Renal pelvis (tissue), 4 donors: Measurements from ENCODE around the gene RNASE1. TPM values are rescaled to one million over a fixed set of nuclear protein-coding genes. Genes with fewer than 3 reads are reported as not detected.
"Not testable (repeated sequence)": the region's sequence is repeated elsewhere in the genome, so short reads cannot be mapped to it uniquely, and the experiment has no call there.

Experiments
- DNase-seq: peaks from one replicate; pipeline ENCODE4 v3.0.0-alpha.2; 2013
- polyA plus RNA-seq, 3 donors: library from polyadenylated mRNA; unstranded; fragments of 120-200 nt; gene quantifications; one replicate each; pipeline ENCODE4 v1.2.1, GENCODE V29; 2013; ENCODE audit not compliant: insufficient read length in 3 of 3

The RNASE1 gene
- polyA plus RNA-seq, 3 donors = 127 to 202 (median 145) TPM

DNA sequence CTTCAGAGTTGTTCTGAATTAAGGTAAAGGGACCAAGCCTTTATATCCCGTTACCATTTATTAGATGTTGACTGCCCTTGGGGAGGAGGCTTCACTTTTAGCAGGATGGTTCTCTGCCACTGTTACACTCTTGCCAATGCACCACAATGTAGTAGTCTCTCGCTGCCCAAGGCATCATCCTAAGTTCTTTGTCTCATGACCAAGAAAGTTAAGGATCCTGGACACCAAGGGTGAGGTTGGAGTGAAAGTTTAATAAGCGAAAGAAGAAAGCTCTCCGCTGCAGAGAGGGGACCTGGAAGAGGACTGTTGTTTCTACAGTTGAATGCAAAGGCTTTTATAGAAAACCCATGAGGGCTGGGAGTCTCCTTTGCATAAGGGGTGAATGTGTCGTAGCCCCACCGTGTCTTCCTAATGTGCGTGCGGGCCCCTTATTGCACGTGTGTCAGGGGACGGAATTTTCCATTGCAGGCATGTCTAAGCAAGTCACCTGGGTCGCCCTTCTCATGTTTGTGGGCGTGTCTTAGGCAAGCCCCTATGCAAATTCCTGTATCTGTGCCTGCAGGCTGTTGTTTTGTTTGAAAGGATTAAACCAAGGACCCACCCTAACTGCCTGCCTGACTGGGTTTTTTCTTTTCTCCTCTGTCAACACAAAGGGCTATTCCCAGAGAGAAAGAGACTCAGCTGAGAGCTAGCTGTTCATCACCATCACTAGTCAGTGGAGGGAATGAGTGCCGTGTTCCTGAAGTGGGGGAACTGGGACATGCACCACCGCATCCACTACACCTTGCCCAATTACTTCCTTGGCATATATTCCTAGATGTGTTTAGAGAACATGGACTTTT, 17.6 kb upstream of the RNASE1 start:
- DNase-seq = no peak

DNA sequence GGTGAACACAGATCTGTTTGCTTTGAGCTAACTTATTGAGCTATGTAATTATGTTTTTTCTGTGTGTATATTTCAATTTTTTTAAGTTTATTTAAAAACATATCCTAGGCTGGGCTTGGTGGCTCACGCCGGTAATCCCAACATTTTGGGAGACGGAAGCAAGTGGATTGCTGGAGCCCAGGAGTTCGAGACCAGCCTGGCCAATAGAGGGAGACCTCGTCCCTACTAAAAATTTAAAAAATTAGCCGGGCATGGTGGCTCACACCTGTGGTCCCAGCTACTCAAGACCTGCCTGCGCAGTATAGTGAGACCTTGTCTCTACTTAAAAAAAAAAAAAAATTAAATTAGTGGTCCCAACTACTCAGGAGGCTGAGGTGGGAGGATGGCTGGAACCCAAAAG, 16.2 kb upstream of the RNASE1 start:
- no peak for DNase-seq

- DNase-seq = not testable (repeated sequence)
Measured at GRCh38 chr14:20815946-20816345, 13.3 kb upstream of the RNASE1 start.

GRCh38 chr14:20811986-20812975, 9.6 kb upstream of the RNASE1 start:
- no peak for DNase-seq

- DNase-seq = no peak
Measured at GRCh38 chr14:20809917-20810316, 7.3 kb upstream of the RNASE1 start.

DNA sequence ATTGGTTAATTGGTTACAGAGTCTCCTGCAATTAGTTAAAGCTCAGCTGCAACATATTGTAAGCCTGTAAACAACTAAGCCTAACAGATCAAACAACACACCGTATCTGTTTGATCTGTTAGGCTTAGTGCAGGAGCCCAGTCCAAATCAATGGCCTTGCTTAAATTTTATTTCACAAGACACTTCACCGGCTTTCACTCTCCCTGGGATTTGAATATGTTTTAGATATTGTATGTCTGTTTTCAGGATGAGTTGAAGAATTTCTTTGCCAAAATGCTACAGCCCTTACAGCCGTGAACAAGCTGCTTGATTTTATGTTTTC, 5.5 kb upstream of the RNASE1 start:
- DNase-seq = no peak

DNA sequence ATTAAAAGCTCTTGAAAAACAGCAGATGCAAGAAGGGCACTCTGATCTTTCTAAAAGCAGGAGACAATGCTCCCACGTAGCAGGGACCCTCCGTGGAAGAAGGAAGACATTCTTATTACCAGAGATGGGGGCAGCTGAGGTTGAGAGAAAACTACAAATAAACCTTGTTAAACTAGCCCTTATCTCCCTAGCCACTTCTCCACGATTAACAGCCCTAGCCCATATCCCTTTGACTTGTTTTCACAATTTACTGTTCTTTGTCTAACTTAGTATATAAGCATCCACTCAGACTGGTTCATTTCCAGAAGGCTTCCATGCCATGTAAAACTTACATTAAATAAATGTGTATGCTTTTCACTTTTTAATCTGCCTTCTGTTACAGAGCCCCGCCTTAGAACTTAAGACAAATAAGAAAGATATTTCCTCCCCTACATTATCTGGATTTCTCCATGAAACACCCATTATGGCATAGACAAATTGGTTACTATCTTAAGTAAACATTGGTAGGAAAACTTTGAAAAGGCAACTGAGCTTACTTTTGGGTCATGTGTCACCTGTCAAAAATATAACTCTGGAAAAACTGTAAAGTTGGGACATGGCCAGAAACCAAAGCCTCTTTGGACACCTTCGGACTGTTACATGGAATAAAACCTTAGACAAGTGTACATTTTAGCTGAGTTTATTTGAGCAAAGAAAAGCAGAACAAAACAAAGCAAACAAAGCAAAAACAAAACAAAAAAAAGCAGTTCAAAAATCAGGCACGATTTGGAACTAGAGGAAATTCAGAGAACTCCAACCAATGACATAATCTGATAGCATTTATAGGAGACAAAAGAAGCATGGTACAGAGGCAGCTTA, 4.9 kb upstream of the RNASE1 start:
- DNase-seq = no peak

DNA sequence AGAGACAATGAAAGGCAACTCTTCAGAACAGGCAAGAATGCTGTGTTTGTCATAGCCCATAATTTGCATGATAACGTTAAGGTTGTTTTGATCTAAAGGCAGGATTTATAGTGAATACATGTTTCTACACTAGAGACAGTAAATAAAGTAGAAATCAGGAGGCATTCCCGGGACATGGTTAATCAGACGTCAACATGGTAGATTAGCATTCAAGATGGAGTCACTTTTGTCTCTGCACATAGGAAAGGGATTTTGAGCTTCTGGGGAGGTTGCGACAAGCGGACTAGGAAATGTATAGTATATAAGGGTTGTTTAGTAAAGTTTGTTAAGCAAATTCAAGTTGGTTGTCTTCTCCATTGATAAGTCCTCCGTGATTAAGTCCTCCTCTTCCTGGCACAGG, 2.8 kb upstream of the RNASE1 start:
- no peak for DNase-seq

DNA sequence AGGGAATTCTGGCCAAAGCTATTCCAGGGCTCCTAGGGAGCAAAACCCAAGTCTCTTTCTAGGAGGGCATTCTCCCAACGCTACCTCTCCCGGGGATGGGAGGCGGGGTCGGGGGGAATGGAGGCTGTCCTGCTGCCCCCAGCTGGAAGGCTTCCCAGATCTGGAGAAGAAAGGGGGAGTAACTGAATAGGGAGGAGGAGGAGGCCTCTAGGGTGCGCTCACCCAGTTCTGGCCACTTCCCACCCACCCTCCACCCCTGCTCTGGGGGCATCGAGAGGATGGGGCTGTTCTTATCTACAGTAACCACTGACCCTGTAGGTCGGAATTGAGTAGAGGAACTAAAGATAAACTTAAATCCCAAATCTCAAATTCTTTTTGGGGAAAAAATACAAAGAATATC, 579 bp upstream of the RNASE1 start:
- DNase-seq = no peak

DNA sequence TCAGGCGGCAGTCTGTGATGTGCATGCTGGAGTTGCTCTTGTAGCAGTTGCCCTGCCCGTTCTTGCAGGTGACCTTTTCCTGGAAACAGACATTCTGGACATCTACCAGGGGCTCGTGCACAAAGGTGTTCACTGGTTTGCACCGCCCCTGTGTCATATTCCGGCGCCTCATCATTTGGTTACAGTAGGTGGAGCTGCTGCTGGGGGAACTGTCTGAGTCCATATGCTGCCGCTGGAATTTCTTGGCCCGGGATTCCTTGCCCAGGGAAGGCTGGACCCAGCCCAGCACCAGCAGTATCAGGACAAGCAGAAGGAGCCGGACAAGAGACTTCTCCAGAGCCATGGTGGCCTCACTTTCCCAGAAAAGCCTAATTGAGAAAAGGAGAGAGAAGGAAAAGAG, 918 bp downstream of the RNASE1 start:
- no peak for DNase-seq

- peak; percentile 26 for DNase-seq
Measured at GRCh38 chr14:20799892-20800544, 2.6 kb downstream of the RNASE1 start.

DNA sequence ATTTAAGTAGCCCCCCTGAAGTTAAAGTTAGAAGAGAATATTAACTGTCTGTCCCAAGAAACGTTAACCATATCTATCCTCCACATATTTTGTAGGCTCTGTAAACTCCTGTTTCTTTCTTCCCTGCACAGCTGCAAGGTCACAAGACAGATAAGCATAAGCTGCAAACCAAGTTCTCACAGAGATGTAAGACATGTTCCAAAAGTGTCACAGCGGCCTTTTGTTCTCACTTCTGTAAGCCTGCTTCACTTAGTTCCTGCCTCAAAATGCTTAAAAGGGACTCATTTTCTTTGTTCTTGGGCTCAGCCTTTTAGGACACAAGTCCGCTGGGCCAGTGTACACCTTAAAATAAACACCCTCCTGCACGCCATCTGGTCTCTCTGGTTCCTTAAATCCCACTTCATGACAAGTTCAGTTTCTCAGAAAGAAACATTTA, 3.2 kb downstream of the RNASE1 start:
- no peak for DNase-seq

DNA sequence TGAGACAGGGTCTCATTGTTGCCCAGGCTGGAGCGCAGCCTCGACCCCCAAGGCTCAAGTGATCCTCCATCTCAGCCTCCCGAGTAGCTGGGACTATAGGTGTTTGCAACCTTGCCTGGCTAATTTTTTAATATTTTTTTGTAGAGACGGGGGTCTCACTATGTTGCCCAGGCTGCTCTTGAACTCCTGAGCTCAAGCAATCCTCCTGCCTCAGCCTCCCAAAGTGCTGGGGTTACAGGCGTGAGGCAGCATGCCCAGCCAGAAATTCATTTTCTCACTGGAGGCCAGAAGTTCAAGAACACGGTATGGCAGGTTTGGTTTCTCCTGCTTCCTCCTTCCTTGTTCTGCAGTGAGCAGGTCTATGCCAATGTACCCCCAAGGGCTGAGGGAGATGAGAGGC, 3.7 kb downstream of the RNASE1 start:
- no peak for DNase-seq

DNA sequence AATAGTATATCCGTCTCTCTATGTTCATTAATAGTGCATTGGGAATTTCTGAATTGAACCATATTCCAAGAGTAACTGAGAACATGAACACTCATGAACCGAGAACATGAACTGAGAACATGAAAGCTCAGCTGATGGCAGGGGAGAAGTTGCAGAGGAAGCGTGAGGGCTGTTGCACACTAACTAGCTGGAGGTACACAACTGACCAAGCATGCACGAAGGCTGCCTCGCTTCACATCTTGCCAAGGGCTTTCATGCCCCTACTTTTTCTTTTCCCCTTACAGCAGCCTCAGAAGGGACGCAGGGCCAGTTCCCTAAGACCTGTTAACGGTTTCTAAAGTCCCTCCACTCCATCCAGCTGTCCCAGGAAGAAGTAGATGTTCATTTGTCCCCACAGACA, 4.3 kb downstream of the RNASE1 start:
- DNase-seq = no peak

DNA sequence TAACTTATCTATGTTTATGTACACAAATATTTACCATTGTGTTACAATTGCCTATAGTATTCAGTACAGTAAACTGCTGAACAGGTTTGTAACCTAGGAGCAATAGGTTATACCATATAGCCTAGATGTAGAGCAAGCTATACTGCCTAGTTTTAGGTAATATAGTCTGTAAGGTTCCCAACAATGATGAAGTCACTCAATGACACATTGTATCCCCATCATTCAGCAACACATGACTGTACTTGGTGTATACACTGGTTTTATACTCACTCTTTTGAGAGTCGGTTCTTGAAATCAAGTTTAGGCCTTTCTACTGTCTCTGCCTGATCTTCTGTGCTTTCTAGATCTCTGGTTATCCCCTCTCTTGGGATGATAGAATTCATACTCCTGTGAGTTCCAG, 5.5 kb downstream of the RNASE1 start:
- no peak for DNase-seq

- DNase-seq = no peak
Measured at GRCh38 chr14:20794644-20795369, 7.8 kb downstream of the RNASE1 start.

DNA sequence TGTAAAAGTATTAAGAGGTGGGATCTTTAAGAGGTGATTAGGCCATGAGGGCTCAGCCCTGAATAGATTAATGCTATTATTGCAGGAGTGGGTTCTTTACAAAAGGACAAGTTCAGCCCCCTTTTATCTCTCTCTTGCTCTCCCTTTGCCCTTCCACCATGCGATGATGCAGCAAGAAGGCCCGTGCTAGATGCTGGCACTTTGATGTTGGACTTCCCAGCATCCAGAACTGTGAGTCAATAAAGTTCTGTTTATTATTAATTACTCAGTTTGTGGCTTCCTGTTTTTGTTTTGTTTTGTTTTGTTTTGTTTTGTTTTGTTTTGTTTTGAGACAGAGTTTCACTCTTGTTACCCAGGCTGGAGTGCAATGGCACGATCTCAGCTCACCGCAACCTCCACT, 10.1 kb downstream of the RNASE1 start:
- no peak for DNase-seq

- no peak for DNase-seq
Measured at GRCh38 chr14:20791597-20791996, 11.0 kb downstream of the RNASE1 start.

DNA sequence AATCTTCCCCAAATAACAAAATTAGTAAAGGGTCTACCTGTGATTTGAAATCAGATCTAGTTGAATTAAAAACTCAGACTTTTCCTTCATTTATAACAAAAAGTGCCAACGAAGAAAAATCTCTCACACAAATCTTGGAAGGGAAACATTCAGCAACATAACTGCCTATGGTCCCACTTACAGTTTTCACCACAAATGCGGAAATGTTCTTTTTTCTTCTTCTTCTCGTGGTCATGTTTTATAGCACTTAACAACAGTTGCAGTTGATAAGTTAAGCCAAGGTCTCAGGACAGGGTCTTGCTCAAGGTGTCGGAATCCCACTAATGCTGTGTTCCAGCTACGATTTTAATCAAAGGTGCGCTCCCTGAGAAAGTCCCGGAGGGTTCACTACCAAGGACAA, 11.5 kb downstream of the RNASE1 start:
- DNase-seq = no peak

- no peak for DNase-seq
Measured at GRCh38 chr14:20790464-20791116, 12.1 kb downstream of the RNASE1 start.
